GM21825 (cell line): ENCODE measurements around the gene ATP2A1.
"Not testable (repeated sequence)": the region's sequence is repeated elsewhere in the genome, so short reads cannot be mapped to it uniquely, and the experiment has no call there.

Experiments used
- ATAC-seq: cut with Tn5 transposase; IDR thresholded peaks from one replicate; pipeline ENCODE4 v1.9.1; 2021; ENCODE audit warnings: mild to moderate bottlenecking, moderate library complexity; ENCODE audit not compliant: unreplicated experiment

The ATP2A1 gene

DNA sequence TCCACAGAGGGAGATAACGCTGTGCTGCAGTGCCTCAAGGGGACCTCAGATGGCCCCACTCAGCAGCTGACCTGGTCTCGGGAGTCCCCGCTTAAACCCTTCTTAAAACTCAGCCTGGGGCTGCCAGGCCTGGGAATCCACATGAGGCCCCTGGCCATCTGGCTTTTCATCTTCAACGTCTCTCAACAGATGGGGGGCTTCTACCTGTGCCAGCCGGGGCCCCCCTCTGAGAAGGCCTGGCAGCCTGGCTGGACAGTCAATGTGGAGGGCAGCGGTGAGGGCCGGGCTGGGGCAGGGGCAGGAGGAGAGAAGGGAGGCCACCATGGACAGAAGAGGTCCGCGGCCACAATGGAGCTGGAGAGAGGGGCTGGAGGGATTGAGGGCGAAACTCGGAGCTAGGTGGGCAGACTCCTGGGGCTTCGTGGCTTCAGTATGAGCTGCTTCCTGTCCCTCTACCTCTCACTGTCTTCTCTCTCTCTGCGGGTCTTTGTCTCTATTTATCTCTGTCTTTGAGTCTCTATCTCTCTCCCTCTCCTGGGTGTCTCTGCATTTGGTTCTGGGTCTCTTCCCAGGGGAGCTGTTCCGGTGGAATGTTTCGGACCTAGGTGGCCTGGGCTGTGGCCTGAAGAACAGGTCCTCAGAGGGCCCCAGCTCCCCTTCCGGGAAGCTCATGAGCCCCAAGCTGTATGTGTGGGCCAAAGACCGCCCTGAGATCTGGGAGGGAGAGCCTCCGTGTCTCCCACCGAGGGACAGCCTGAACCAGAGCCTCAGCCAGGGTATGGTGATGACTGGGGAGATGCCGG lies 54.3 kb downstream of the ATP2A1 start:
- ATAC-seq, result no peak

DNA sequence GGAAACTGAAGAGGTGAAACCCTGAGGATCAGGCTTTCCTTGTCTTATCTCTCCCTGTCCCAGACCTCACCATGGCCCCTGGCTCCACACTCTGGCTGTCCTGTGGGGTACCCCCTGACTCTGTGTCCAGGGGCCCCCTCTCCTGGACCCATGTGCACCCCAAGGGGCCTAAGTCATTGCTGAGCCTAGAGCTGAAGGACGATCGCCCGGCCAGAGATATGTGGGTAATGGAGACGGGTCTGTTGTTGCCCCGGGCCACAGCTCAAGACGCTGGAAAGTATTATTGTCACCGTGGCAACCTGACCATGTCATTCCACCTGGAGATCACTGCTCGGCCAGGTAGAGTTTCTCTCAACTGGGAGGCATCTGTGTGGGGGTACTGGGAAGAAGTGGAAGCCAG lies 54.9 kb downstream of the ATP2A1 start:
- no peak for ATAC-seq

GRCh38 chr16:28935346-28935745 lies 57.1 kb downstream of the ATP2A1 start:
- ATAC-seq, result no peak

- ATAC-seq, result peak; percentile 59
Observed at GRCh38 chr16:28935924-28936783, 57.9 kb downstream of the ATP2A1 start.

DNA sequence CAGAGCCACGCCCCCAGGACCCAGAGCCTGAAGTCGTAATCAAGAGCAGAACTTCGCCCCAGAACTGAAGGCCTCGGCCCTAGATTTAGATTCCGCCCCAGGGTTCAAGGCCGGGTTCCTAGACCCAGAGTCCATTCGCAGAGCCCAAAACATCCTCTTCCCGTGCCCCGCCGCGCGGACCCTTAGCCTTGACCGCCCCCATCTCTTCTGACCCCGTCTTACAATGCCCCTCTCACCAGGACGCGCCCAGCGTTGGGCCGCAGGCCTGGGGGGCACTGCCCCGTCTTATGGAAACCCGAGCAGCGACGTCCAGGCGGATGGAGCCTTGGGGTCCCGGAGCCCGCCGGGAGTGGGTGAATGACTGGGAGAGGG lies 58.5 kb downstream of the ATP2A1 start:
- ATAC-seq, result no peak

DNA sequence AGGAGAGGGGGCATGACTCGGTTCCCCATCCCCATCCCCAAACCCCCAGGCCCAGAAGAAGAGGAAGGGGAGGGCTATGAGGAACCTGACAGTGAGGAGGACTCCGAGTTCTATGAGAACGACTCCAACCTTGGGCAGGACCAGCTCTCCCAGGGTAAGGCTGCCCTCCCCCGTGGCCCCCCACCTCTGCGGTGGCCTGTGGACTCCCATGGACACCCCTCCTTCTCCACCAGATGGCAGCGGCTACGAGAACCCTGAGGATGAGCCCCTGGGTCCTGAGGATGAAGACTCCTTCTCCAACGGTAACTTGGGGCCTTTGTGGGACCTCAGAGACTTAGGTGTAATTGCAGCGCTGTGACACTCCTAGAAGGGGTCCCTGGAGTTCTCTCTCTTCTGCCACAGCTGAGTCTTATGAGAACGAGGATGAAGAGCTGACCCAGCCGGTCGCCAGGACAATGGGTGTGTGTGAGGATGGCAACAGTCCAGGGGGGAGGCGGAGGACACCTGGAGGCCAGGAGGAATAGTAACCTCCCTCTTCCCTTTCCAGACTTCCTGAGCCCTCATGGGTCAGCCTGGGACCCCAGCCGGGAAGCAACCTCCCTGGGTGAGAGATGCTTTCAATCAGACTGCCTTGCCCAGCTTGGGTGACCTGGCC lies 59.1 kb downstream of the ATP2A1 start:
- no peak for ATAC-seq

- no peak for ATAC-seq
Observed at GRCh38 chr16:28938721-28939120, 60.4 kb downstream of the ATP2A1 start.

DNA sequence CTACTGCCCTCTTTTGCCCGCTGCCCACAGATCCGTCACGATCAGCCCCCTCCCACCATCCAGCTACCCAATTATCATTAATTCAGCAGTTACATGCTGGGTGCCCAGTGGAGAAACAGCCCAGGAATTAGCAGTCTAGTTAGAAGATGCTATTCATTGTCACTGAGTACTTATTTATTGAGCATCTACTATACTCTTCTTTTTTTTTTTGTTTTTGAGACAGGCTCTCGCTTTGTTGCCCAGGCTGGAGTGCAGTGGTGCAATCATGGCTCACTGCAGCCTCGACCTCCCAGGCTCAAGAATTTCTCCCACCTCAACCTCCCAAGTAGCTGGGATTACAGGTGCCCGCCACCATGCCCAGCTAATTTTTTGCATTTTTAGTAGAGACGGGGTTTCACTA lies 61.5 kb downstream of the ATP2A1 start:
- not testable (repeated sequence) for ATAC-seq

DNA sequence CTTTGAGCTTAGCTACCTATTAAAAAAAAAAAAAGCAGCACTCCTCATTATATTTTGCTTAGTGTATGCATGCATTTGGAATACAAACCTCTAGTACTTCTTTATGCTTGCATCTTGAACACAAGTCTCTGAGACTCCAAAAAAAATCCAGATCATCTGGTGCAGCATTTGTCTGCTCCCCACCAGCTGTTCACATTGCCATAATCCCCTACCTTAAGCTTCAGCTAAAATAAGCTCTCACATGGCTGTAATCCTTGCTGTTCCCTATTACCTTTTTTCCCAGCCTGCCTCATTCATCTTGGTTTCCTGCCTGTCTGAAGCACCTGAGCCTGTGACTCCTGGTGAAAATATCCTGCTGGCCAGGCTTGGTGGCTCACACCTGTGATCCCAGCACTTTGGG lies 65.0 kb downstream of the ATP2A1 start:
- no peak for ATAC-seq

DNA sequence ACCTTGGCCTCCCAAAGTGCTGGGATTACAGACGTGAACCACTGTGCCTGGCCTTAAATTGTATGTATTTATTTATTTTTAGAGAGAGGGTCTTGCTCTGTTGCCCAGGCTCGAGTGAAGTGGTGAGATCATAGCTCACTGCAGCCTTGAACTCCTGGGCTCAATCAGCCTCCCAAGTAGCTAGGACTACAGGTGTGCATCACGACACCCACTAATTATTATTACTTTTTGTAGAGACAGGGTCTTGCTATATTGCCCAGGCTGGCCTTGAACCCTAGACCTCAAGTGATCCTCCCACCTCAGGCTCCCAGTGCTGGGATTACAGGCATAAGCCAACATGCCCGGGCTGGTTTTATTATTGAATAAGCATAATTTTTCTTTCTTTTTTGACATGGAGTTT lies 68.4 kb downstream of the ATP2A1 start:
- no peak for ATAC-seq

DNA sequence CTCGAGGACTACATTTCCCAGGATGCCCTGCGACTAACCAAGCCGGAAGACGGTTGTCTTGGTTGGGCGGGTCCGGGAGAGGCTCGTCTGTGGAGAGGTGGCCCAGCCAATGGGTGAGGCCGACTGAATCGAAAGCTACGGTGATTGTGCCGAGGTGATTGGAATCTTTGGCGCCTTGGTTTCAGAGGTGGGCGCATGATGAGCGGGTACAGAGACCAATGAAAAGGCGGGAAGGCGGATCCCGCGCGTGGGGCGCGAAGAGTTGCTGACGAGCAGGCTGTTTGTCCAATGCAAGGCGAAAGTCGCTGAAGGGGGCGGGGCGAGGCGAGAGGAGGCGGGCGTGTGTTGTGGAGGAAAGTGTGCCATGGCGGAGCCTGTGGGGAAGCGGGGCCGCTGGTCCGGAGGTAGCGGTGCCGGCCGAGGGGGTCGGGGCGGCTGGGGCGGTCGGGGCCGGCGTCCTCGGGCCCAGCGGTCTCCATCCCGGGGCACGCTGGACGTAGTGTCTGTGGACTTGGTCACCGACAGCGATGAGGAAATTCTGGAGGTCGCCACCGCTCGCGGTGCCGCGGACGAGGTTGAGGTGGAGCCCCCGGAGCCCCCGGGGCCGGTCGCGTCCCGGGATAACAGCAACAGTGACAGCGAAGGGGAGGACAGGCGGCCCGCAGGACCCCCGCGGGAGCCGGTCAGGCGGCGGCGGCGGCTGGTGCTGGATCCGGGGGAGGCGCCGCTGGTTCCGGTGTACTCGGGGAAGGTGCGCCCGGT lies 72.5 kb downstream of the ATP2A1 start, which contains the start of gene NFATC2IP:
Gene NFATC2IP (plus strand): TSS at position 290 of the 762 bp plus-strand sequence. CDS start 75 bp downstream, at position 365.
- ATAC-seq, result peak; percentile 91

DNA sequence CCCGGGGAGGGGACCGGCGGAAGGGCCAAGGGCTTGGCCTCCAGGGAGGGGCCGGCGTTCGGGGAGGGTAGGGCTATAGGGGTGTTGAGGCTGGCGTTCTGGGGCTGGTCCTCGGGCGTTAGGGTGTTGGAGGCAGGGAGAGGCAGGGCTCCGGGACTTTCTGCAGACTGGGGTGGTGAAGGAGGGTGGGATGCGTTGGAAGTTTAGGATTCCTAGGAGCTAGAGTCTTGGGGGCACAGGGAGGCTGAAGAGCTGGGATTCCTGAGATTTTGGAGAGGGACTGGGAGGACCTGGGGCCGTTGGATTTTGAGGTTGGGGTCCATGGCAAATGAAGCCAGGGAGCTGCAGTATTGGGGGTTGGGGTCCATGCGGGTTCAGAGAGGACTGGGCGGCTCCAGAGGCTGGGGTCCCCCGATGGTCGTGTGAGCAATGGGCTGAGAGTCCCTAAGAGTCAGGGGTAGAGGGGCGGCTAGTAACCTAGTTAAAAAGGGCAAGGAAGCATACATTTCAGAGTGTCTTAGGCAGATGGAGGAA lies 73.2 kb downstream of the ATP2A1 start:
- no peak for ATAC-seq
